Thoracic aorta (tissue), 2 donors: Measurements from ENCODE around the gene PTHLH. TPM values are rescaled to one million over a fixed set of nuclear protein-coding genes. Genes with fewer than 3 reads are reported as not detected.

ENCODE experiments used
- ATAC-seq: fragments of 150-250 bp; one replicate; pipeline ENCODE4 v1.8.0; 2017; ENCODE audit warnings: low read depth; ENCODE audit not compliant: insufficient number of reproducible peaks, low FRiP score
- DNase-seq: peaks from one replicate; pipeline ENCODE4 v3.0.0-alpha.2; 2020; ENCODE audit warnings: low spot score
- H3K27ac ChIP-seq, 2 donors: fragments of 200-600 bp; sonication (generic); 1 replicate in 1 of 2; 2 replicates in 1 of 2; pipeline ENCODE4 v1.5.1; 2016; ENCODE audit warnings: mild to moderate bottlenecking in 2 of 2, moderate library complexity in 2 of 2
- H3K27me3 ChIP-seq: fragments of 200-600 bp; sonication (generic); replicated peaks from 2 replicates; pipeline ENCODE4 v1.6.0; 2016; ENCODE audit warnings: mild to moderate bottlenecking; ENCODE audit not compliant: insufficient read depth
- H3K36me3 ChIP-seq: fragments of 200-600 bp; sonication (generic); one replicate; pipeline ENCODE4 v1.5.1; 2016
- H3K4me1 ChIP-seq, 2 donors: fragments of 200-600 bp; sonication (generic); 1 replicate in 1 of 2; 2 replicates in 1 of 2; pipeline versions ENCODE4 v1.5.1 to v1.6.0; 2016; ENCODE audit warnings: low read depth in 2 of 2, mild to moderate bottlenecking in 1 of 2; ENCODE audit not compliant: control insufficient read depth in 1 of 2
- H3K4me3 ChIP-seq: fragments of 200-600 bp; sonication (generic); 2 replicates; pipeline ENCODE4 v1.5.1; 2016; ENCODE audit warnings: mild to moderate bottlenecking
- H3K9me3 ChIP-seq: fragments of 200-600 bp; sonication (generic); 2 replicates; pipeline ENCODE4 v1.5.1; 2016
- total RNA-seq, 2 donors: library from RNA; depleted of rRNA; stranded (reverse); fragments of >200 nt; gene quantifications; one replicate each; pipeline versions ENCODE4 v1.1.0 to v1.2.3, GENCODE V29; 2016
- TF ChIP-seq, protein P1 (sequence below): fragments of 200-600 bp; sonication (generic); IDR thresholded peaks from one replicate; pipeline ENCODE4 v1.5.1; 2019; ENCODE audit warnings: antibody characterized with exemption

The PTHLH gene
- total RNA-seq, 2 donors from 2014 or later, result 5.6 to 8.1 TPM

DNA sequence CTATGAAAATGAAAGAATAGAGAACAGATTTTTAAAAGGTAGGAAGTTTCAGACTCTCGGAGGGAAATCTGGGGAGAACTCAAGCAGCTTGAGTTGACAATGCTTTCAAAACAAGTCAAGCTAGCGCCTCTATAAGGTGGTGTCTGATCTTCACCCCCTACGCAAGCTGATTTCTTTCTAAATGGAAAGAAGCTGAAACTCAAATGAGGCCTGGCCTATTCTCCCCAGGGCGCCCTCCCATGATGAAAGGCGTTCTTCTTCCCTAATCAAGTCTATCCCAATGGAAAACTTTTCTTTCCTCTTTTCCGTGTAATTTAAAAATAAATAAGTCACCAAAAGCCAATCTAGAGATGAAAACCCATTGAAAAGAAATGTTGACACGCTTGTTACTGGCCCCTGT is 20.6 kb downstream of the PTHLH start:
- Histone ChIP-seq H3K36me3 (no peaks in the 10 kb centered on the region), H3K27me3 (no peaks in the 10 kb centered on the region), H3K27ac (no peak overlapping the region), H3K4me3 (no peak overlapping the region), H3K9me3 (no peaks in the 10 kb centered on the region), H3K4me1 (no peaks in the 10 kb centered on the region)
- DNase-seq (no peak), ATAC-seq (no peak)
- TF ChIP-seq, protein P1, sequence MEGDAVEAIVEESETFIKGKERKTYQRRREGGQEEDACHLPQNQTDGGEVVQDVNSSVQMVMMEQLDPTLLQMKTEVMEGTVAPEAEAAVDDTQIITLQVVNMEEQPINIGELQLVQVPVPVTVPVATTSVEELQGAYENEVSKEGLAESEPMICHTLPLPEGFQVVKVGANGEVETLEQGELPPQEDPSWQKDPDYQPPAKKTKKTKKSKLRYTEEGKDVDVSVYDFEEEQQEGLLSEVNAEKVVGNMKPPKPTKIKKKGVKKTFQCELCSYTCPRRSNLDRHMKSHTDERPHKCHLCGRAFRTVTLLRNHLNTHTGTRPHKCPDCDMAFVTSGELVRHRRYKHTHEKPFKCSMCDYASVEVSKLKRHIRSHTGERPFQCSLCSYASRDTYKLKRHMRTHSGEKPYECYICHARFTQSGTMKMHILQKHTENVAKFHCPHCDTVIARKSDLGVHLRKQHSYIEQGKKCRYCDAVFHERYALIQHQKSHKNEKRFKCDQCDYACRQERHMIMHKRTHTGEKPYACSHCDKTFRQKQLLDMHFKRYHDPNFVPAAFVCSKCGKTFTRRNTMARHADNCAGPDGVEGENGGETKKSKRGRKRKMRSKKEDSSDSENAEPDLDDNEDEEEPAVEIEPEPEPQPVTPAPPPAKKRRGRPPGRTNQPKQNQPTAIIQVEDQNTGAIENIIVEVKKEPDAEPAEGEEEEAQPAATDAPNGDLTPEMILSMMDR, result no peak

DNA sequence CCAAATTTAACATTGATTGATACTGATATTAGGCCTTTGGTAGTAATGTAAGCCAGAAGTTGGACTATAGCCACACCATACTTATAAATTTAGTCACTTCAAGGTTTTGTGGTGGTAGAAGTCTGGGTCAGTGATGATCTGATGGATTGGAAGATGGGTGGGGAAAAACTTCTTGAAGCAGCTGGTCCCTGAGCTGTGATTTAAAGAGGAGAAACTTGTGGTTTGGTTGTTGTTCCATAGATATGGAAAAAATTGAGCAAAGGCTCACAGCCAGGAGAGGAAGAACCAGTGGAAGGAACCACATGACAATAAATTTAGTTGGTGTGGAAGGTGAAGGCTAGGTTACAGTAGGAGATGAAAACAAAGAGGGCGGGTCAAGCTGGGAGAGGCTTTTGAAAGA is 26.1 kb downstream of the PTHLH start:
- no peak overlapping the region for H3K4me3 ChIP-seq
- ATAC-seq (no peak), DNase-seq (no peak)
- H3K36me3 ChIP-seq, result no peaks in the 10 kb centered on the region
- no peaks in the 10 kb centered on the region for H3K27me3 ChIP-seq
- H3K4me1 ChIP-seq, result no peaks in the 10 kb centered on the region
- no peaks in the 10 kb centered on the region for H3K9me3 ChIP-seq
- no peak overlapping the region for H3K27ac ChIP-seq
- TF ChIP-seq, protein P1, result no peak

DNA sequence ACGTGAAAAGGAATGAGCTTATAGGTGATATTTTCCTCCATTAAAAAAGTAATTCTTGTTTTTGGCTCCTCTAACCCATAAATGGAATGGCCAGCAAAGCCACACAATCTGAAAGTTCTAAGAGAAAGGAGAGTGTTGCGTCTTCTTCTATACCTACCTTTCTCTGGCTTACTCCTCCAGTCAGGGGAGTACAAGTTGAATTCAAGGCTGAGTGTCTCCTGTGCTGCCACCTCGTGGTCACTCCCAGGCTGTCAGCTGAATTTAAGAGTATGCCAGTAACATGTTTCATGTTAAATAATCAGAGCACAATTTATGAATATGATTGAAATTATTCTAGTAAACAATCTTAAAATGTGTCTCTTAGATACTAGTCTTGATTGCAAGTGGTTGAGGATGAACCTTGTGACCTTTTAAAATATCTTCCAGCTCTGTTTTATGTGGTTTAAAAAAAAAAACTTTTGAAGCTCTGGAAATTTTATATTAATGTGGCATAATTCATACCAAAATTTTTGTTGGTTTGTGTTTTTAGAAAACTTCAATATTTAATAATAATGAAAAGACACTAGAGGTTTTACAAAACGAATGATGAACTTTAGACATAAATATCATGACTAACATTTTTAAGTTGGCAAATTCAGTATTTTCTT is 31.7 kb downstream of the PTHLH start:
- H3K4me3 ChIP-seq, result no peak overlapping the region
- no peaks in the 10 kb centered on the region for H3K4me1 ChIP-seq
- no peaks in the 10 kb centered on the region for H3K9me3 ChIP-seq
- H3K27me3 ChIP-seq, result no peaks in the 10 kb centered on the region
- H3K36me3 ChIP-seq, result no peaks in the 10 kb centered on the region
- ATAC-seq (no peak), DNase-seq (peak; percentile 26)
- TF ChIP-seq, protein P1, result peak; percentile 83
- no peak overlapping the region for H3K27ac ChIP-seq

DNA sequence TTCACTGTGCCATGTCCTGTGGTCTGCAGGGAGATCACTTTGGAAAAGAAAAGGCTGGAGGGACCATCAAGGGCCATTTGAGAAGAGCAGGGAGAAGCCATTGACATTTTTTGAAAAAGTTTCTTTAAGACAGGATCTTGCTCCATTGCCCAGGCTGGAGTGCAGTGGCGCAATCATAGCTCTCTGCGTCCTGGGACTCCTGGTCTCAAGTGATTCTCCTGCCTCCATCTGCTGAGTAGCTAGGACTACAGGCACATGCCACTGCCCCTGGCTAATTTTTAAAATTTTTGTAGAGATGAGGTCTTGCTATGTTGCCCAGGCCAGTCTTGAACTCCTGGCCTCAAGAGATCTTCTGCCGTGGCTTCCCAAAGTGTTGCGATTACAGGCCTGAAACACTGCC is 32.3 kb downstream of the PTHLH start:
- TF ChIP-seq, protein P1, result no peak
- ATAC-seq, result no peak

DNA sequence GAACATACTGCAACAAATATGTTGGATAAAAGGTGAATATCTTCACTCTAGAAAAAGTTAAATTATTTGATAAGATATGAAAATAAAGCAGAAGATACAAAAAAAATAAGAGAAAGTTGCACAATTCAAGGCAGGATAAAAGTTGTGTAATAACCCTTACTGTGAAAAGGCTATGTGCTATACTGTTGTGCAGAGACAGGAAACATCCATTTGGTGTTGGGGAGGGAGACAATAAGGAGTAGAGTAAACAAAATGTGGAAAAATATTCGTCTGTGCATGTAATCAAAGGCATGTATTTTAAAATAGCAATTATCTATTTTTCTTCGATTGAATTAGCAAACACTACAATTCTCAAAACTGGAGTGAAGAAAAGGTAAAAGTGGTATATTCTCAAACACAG is 34.8 kb downstream of the PTHLH start:
- Histone ChIP-seq H3K36me3 (no peaks in the 10 kb centered on the region), H3K4me1 (no peaks in the 10 kb centered on the region), H3K4me3 (no peak overlapping the region), H3K27ac (no peak overlapping the region), H3K9me3 (no peaks in the 10 kb centered on the region), H3K27me3 (no peaks in the 10 kb centered on the region)
- TF ChIP-seq, protein P1, result no peak
- ATAC-seq, result no peak
- DNase-seq, result no peak

More for the DNA sequence above, 32.3 kb downstream of the PTHLH start:
- DNase-seq, result no peak
- Histone ChIP-seq H3K36me3 (no peaks in the 10 kb centered on the region), H3K27me3 (no peaks in the 10 kb centered on the region), H3K27ac (no peak overlapping the region), H3K4me1 (no peaks in the 10 kb centered on the region), H3K9me3 (no peaks in the 10 kb centered on the region), H3K4me3 (no peak overlapping the region)
